B cell (primary cell): ENCODE data around the gene DBET.
"Not testable (repeated sequence)": the region's sequence is repeated elsewhere in the genome, so short reads cannot be mapped to it uniquely, and the experiment has no call there.

Source experiments
- CTCF ChIP-seq: fragments of 200-600 bp; IDR thresholded peaks from one replicate; pipeline ENCODE4 v1.8.0; 2022; ENCODE audit warnings: antibody characterized with exemption, mild to moderate bottlenecking
- EZH2 ChIP-seq: IDR thresholded peaks from 2 replicates; pipeline ENCODE4 v1.6.1; 2012; ENCODE audit warnings: borderline replicate concordance, low read depth, mild to moderate bottlenecking, moderate library complexity, low read length; ENCODE audit not compliant: insufficient read depth, poor library complexity, severe bottlenecking

GRCh38 chr4:190064805-190065204 lies 503 bp downstream of the DBET start:
- TF ChIP-seq CTCF, EZH2: not testable (repeated sequence)
